22Rv1 (cell line): ENCODE data around the gene COX6B1.
"Not testable (repeated sequence)": the region's sequence is repeated elsewhere in the genome, so short reads cannot be mapped to it uniquely, and the experiment has no call there.

Experiments used
- ZFX ChIP-seq: fragments of 450-650 bp; IDR thresholded peaks from 2 replicates; pipeline ENCODE4 v1.6.1; 2017; ENCODE audit warnings: antibody characterized with exemption, borderline replicate concordance
- TF ChIP-seq, protein P1 (sequence below): fragments of 450-650 bp; IDR thresholded peaks from 2 replicates; pipeline ENCODE4 v1.5.1; 2017; ENCODE audit warnings: mild to moderate bottlenecking

GRCh38 chr19:35691106-35691505 lies 43.0 kb downstream of the COX6B1 start:
- TF ChIP-seq, protein P1, sequence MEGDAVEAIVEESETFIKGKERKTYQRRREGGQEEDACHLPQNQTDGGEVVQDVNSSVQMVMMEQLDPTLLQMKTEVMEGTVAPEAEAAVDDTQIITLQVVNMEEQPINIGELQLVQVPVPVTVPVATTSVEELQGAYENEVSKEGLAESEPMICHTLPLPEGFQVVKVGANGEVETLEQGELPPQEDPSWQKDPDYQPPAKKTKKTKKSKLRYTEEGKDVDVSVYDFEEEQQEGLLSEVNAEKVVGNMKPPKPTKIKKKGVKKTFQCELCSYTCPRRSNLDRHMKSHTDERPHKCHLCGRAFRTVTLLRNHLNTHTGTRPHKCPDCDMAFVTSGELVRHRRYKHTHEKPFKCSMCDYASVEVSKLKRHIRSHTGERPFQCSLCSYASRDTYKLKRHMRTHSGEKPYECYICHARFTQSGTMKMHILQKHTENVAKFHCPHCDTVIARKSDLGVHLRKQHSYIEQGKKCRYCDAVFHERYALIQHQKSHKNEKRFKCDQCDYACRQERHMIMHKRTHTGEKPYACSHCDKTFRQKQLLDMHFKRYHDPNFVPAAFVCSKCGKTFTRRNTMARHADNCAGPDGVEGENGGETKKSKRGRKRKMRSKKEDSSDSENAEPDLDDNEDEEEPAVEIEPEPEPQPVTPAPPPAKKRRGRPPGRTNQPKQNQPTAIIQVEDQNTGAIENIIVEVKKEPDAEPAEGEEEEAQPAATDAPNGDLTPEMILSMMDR = not testable (repeated sequence)
- not testable (repeated sequence) for TF ChIP-seq ZFX
